ENCODE results near the gene RFT1.
A peak's percentile ranks its signal among the peaks of the same experiment; 100 is the strongest.

RFT1 gene

GRCh38 chr3:53149006-53149690 is 18.9 kb upstream of the RFT1 start:
- DNase-seq = no peak

- no peak for DNase-seq
Measured at GRCh38 chr3:53147903-53148400, 17.7 kb upstream of the RFT1 start.

- peak; percentile 74 to 86 for DNase-seq
Measured at GRCh38 chr3:53147151-53147902, 17.1 kb upstream of the RFT1 start.

GRCh38 chr3:53146319-53146891 is 16.2 kb upstream of the RFT1 start:
- no peak for DNase-seq

- no peak for DNase-seq
Measured at GRCh38 chr3:53145713-53146080, 15.5 kb upstream of the RFT1 start.

GRCh38 chr3:53144862-53145712 is 14.9 kb upstream of the RFT1 start:
- DNase-seq = no peak

- no peak for DNase-seq
Measured at GRCh38 chr3:53144446-53144845, 14.2 kb upstream of the RFT1 start.

- peak; percentile 94 to 96 for DNase-seq
Measured at GRCh38 chr3:53142986-53143385, 12.8 kb upstream of the RFT1 start.

GRCh38 chr3:53140847-53141845 is 10.9 kb upstream of the RFT1 start:
- DNase-seq = peak; percentile 79 to 92

- DNase-seq = no peak
Measured at GRCh38 chr3:53139906-53140846, 9.9 kb upstream of the RFT1 start.

- DNase-seq = peak; percentile 85 to 90
Measured at GRCh38 chr3:53137835-53138446, 7.7 kb upstream of the RFT1 start.

- no peak for DNase-seq
Measured at GRCh38 chr3:53137221-53137620, 7.0 kb upstream of the RFT1 start.

- peak; percentile 69 to 77 for DNase-seq
Measured at GRCh38 chr3:53134631-53135232, 4.5 kb upstream of the RFT1 start.

GRCh38 chr3:53132347-53132746 is 2.1 kb upstream of the RFT1 start:
- peak in 1 of 2 donors; percentile 79 for DNase-seq

- no peak for DNase-seq
Measured at GRCh38 chr3:53131096-53131495, 861 bp upstream of the RFT1 start.

- no peak for DNase-seq
Measured at GRCh38 chr3:53129344-53129743, 891 bp downstream of the RFT1 start.

- no peak for DNase-seq
Measured at GRCh38 chr3:53126601-53127000, 3.6 kb downstream of the RFT1 start.

- DNase-seq = no peak
Measured at GRCh38 chr3:53123953-53124352, 6.3 kb downstream of the RFT1 start.

- DNase-seq = no peak
Measured at GRCh38 chr3:53123510-53123909, 6.7 kb downstream of the RFT1 start.

- peak; percentile 92 to 96 for DNase-seq
Measured at GRCh38 chr3:53122933-53123305, 7.3 kb downstream of the RFT1 start.
